Trophoblast cell (in vitro differentiated cells and primary cell): ENCODE data around the gene SPRED2.

Experiments used
- DNase-seq, 2 donors: peaks; one replicate each; pipeline ENCODE4 v3.0.0-alpha.2; 2016
- H2AFZ ChIP-seq: 2 replicates; pipeline ENCODE4 v1.6.1; 2013; ENCODE audit warnings: low read length, moderate library complexity, mild to moderate bottlenecking; ENCODE audit not compliant: insufficient read depth, poor library complexity
- H2AK5ac ChIP-seq: 2 replicates; pipeline ENCODE4 v1.6.1; 2013; ENCODE audit warnings: mild to moderate bottlenecking, low read length
- H2BK120ac ChIP-seq: 2 replicates; pipeline ENCODE4 v1.6.1; 2013; ENCODE audit warnings: low read length, mild to moderate bottlenecking, moderate library complexity; ENCODE audit not compliant: insufficient read depth, poor library complexity
- H2BK12ac ChIP-seq: 2 replicates; pipeline ENCODE4 v1.6.1; 2013; ENCODE audit warnings: mild to moderate bottlenecking, low read length, moderate library complexity
- H2BK5ac ChIP-seq: 2 replicates; pipeline ENCODE4 v1.6.1; 2013; ENCODE audit warnings: low read length, low read depth, moderate library complexity, mild to moderate bottlenecking; ENCODE audit not compliant: poor library complexity
- H3K14ac ChIP-seq: 2 replicates; pipeline ENCODE4 v1.6.1; 2013; ENCODE audit warnings: mild to moderate bottlenecking, low read length
- H3K18ac ChIP-seq: 2 replicates; pipeline ENCODE4 v1.6.1; 2013; ENCODE audit warnings: mild to moderate bottlenecking, low read length
- H3K23ac ChIP-seq: 2 replicates; pipeline ENCODE4 v1.6.1; 2013; ENCODE audit warnings: low read length
- H3K27ac ChIP-seq: 2 replicates; pipeline ENCODE4 v1.5.1; 2013; ENCODE audit warnings: low read depth, mild to moderate bottlenecking, inconsistent platforms, low read length, moderate library complexity
- H3K27me3 ChIP-seq: 2 replicates; pipeline ENCODE4 v1.6.1; 2013; ENCODE audit warnings: inconsistent platforms, mild to moderate bottlenecking, low read length, moderate library complexity; ENCODE audit not compliant: insufficient read depth
- H3K36me3 ChIP-seq, 2 experiments: 1 replicate in 1 of 2; 2 replicates in 1 of 2; pipeline ENCODE4 v1.6.1; 2013; ENCODE audit warnings: low read length in 2 of 2, mild to moderate bottlenecking in 2 of 2, moderate library complexity in 1 of 2; ENCODE audit not compliant: insufficient read depth in 2 of 2, control insufficient read depth in 1 of 2
- H3K4ac ChIP-seq: 2 replicates; pipeline ENCODE4 v1.6.1; 2013; ENCODE audit warnings: low read depth, mild to moderate bottlenecking, low read length, moderate library complexity
- H3K4me1 ChIP-seq, 2 experiments: 1 replicate in 1 of 2; 2 replicates in 1 of 2; pipeline ENCODE4 v1.6.1; 2013; ENCODE audit warnings: low read length in 2 of 2, mild to moderate bottlenecking in 2 of 2, moderate library complexity in 1 of 2; ENCODE audit not compliant: insufficient read depth in 2 of 2, control insufficient read depth in 1 of 2
- H3K4me2 ChIP-seq: 2 replicates; pipeline ENCODE4 v1.6.1; 2013; ENCODE audit warnings: inconsistent platforms, mild to moderate bottlenecking, low read length, moderate library complexity
- H3K4me3 ChIP-seq: 2 replicates; pipeline ENCODE4 v1.5.1; 2013; ENCODE audit warnings: mild to moderate bottlenecking, low read depth, low read length, inconsistent platforms
- H3K79me1 ChIP-seq: one replicate; pipeline ENCODE4 v1.6.1; 2013; ENCODE audit warnings: low read length
- H3K79me2 ChIP-seq: 2 replicates; pipeline ENCODE4 v1.6.1; 2013; ENCODE audit warnings: low read length, mild to moderate bottlenecking; ENCODE audit not compliant: control insufficient read depth, insufficient read depth, poor library complexity
- H3K9ac ChIP-seq: 2 replicates; pipeline ENCODE4 v1.6.1; 2013; ENCODE audit warnings: mild to moderate bottlenecking, low read length
- H3K9me3 ChIP-seq: 2 replicates; pipeline ENCODE4 v1.6.1; 2013; ENCODE audit warnings: low read depth, mild to moderate bottlenecking, control low read depth, inconsistent platforms, low read length; ENCODE audit not compliant: insufficient read depth
- H4K12ac ChIP-seq: 2 replicates; pipeline ENCODE4 v1.6.1; 2013; ENCODE audit warnings: low read depth, mild to moderate bottlenecking, low read length, moderate library complexity
- H4K8ac ChIP-seq: 2 replicates; pipeline ENCODE4 v1.6.1; 2013; ENCODE audit warnings: low read depth, mild to moderate bottlenecking, low read length, moderate library complexity
- H4K91ac ChIP-seq: one replicate; pipeline ENCODE4 v1.6.1; 2013; ENCODE audit warnings: low read depth, mild to moderate bottlenecking, low read length, moderate library complexity
- WGBS: extraction: QIAGEN DNeasy Blood & Tissue Kit; methylation state at CpG from one replicate; pipeline ENCODE4 v1.1.7; 2013; ENCODE audit warnings: missing lambda C conversion rate; ENCODE audit not compliant: insufficient read length, insufficient coverage; ENCODE audit errors: extremely low coverage; 5-methylcytosine and 5-hydroxymethylcytosine counted together

The SPRED2 gene

GRCh38 chr2:65320042-65320725, 112.2 kb downstream of the SPRED2 start:
- peaks cover 19 to 21% of the 10 kb centered on the region in 2 experiments for H3K4me1 ChIP-seq
- peak overlapping the region; percentile 66 for H3K27ac ChIP-seq
- no peak overlapping the region for H2AFZ ChIP-seq
- peaks cover 13% of the 10 kb centered on the region for H3K79me1 ChIP-seq
- no peak overlapping the region for H3K4ac ChIP-seq
- H4K91ac ChIP-seq = no peak overlapping the region
- H4K8ac ChIP-seq = no peak overlapping the region
- no peak overlapping the region for H4K12ac ChIP-seq
- H3K23ac ChIP-seq = no peak overlapping the region
- no peaks in the 10 kb centered on the region for H3K79me2 ChIP-seq
- no peak overlapping the region for H2AK5ac ChIP-seq
- H3K27me3 ChIP-seq = no peaks in the 10 kb centered on the region
- no peak overlapping the region for H3K4me3 ChIP-seq
- no peak overlapping the region for H2BK120ac ChIP-seq
- peak; percentile 60 to 69 for DNase-seq
- H3K36me3 ChIP-seq = peaks cover 0 to under 1% of the 10 kb centered on the region in 2 experiments
- H3K18ac ChIP-seq = no peak overlapping the region
- no peak overlapping the region for H3K14ac ChIP-seq
- peak overlapping the region; percentile 20 for H2BK12ac ChIP-seq
- H3K4me2 ChIP-seq = no peak overlapping the region
- no CpG with 5 or more reads among the region's 9 CpGs for WGBS
- H2BK5ac ChIP-seq = no peak overlapping the region
- H3K9me3 ChIP-seq = no peaks in the 10 kb centered on the region
- no peak overlapping the region for H3K9ac ChIP-seq

GRCh38 chr2:65319674-65320041, 112.7 kb downstream of the SPRED2 start:
- H3K18ac ChIP-seq = peak overlapping the region; percentile 42
- H3K27ac ChIP-seq = peak overlapping the region; percentile 54
- H3K14ac ChIP-seq = peak overlapping the region; percentile 2
- peaks cover 0 to 1% of the 10 kb centered on the region in 2 experiments for H3K36me3 ChIP-seq
- peak overlapping the region; percentile 34 for H2BK5ac ChIP-seq
- H3K4me1 ChIP-seq = peaks cover 19 to 24% of the 10 kb centered on the region in 2 experiments
- WGBS = no CpG with 5 or more reads among the region's 1 CpG
- no peak overlapping the region for H4K12ac ChIP-seq
- H2BK120ac ChIP-seq = peak overlapping the region; percentile 5
- H3K4ac ChIP-seq = no peak overlapping the region
- no peak overlapping the region for H2AK5ac ChIP-seq
- no peak overlapping the region for H3K9ac ChIP-seq
- H3K79me2 ChIP-seq = no peaks in the 10 kb centered on the region
- no peaks in the 10 kb centered on the region for H3K27me3 ChIP-seq
- no peak overlapping the region for H3K4me3 ChIP-seq
- peak overlapping the region; percentile 13 for H4K8ac ChIP-seq
- no peak overlapping the region for H3K4me2 ChIP-seq
- peak overlapping the region; percentile 42 for H2BK12ac ChIP-seq
- H3K23ac ChIP-seq = no peak overlapping the region
- peak overlapping the region; percentile 59 for H4K91ac ChIP-seq
- peaks cover 13% of the 10 kb centered on the region for H3K79me1 ChIP-seq
- H2AFZ ChIP-seq = no peak overlapping the region
- DNase-seq = no peak
- no peaks in the 10 kb centered on the region for H3K9me3 ChIP-seq

- Histone ChIP-seq H2AFZ (no peak overlapping the region), H3K36me3 (peaks cover 0 to 3% of the 10 kb centered on the region in 2 experiments), H3K27ac (peak overlapping the region; percentile 54), H2AK5ac (no peak overlapping the region), H2BK12ac (peak overlapping the region; percentile 42), H4K91ac (peak overlapping the region; percentile 59), H3K79me1 (peaks cover 13% of the 10 kb centered on the region), H2BK120ac (peak overlapping the region; percentile 5), H3K9me3 (no peaks in the 10 kb centered on the region), H4K8ac (peak overlapping the region; percentile 13), H3K9ac (no peak overlapping the region), H3K14ac (peak overlapping the region; percentile 2), H3K4me2 (no peak overlapping the region), H3K18ac (peak overlapping the region; percentile 42), H3K27me3 (no peaks in the 10 kb centered on the region), H3K4ac (no peak overlapping the region), H3K23ac (no peak overlapping the region), H2BK5ac (peak overlapping the region; percentile 34), H4K12ac (no peak overlapping the region), H3K79me2 (no peaks in the 10 kb centered on the region), H3K4me1 (peaks cover 19 to 24% of the 10 kb centered on the region in 2 experiments), H3K4me3 (no peak overlapping the region)
- no CpG with 5 or more reads among the region's 5 CpGs for WGBS
- no peak for DNase-seq
Measured at GRCh38 chr2:65319072-65319673, 113.2 kb downstream of the SPRED2 start.

GRCh38 chr2:65317841-65318240, 114.6 kb downstream of the SPRED2 start:
- H4K8ac ChIP-seq = no peak overlapping the region
- no peak overlapping the region for H4K12ac ChIP-seq
- H3K9ac ChIP-seq = no peak overlapping the region
- H3K23ac ChIP-seq = no peak overlapping the region
- H2AFZ ChIP-seq = no peak overlapping the region
- no peak overlapping the region for H4K91ac ChIP-seq
- no peak for DNase-seq
- H3K14ac ChIP-seq = no peak overlapping the region
- no peak overlapping the region for H2AK5ac ChIP-seq
- peaks cover 19 to 24% of the 10 kb centered on the region in 2 experiments for H3K4me1 ChIP-seq
- H2BK12ac ChIP-seq = no peak overlapping the region
- H3K27ac ChIP-seq = no peak overlapping the region
- H3K4me2 ChIP-seq = no peak overlapping the region
- no peak overlapping the region for H3K4ac ChIP-seq
- H3K18ac ChIP-seq = no peak overlapping the region
- no peaks in the 10 kb centered on the region for H3K27me3 ChIP-seq
- peaks cover 7 to 13% of the 10 kb centered on the region in 2 experiments for H3K36me3 ChIP-seq
- H3K79me1 ChIP-seq = peaks cover 13% of the 10 kb centered on the region
- no CpG with 5 or more reads among the region's 7 CpGs for WGBS
- H2BK120ac ChIP-seq = no peak overlapping the region
- H3K9me3 ChIP-seq = no peaks in the 10 kb centered on the region
- H2BK5ac ChIP-seq = no peak overlapping the region
- no peak overlapping the region for H3K4me3 ChIP-seq
- no peaks in the 10 kb centered on the region for H3K79me2 ChIP-seq
